HEK293 (cell line): Measurements from ENCODE around the gene MICAL3.

Experiments
- CTCF ChIA-PET: fragments of 350-600 bp; formaldehyde crosslinking; extraction: SDS; loops from one replicate; lab custom pipeline; 2021; ENCODE audit warnings: antibody characterized with exemption; lab: Yijun Ruan, JAX
- POLR2A ChIA-PET: fragments of 300-600 bp; formaldehyde crosslinking; extraction: SDS; loops from one replicate; lab custom pipeline; 2020; ENCODE audit warnings: antibody characterized with exemption, inconsistent platforms; lab: Yijun Ruan, JAX
- H3K27ac ChIP-seq: fragments of 200-500 bp; sonication (Bioruptor generic); 2 replicates; pipeline ENCODE4 v1.5.1; 2014; ENCODE audit warnings: low read depth, low read length, control low read depth, inconsistent platforms; ENCODE audit errors: extremely low read depth
- H3K36me3 ChIP-seq, 2 experiments: fragments of 200-500 bp in 1 of 2; sonication (Bioruptor generic) in 1 of 2; 1 replicate in 1 of 2; 2 replicates in 1 of 2; pipeline ENCODE4 v1.5.1; 2014 to 2017; ENCODE audit warnings: inconsistent platforms in 2 of 2, low read length in 2 of 2; ENCODE audit not compliant: control insufficient read depth in 2 of 2, insufficient read depth in 1 of 2
- H3K4me1 ChIP-seq: fragments of 200-500 bp; sonication (Bioruptor generic); 2 replicates; pipeline ENCODE4 v1.5.1; 2014; ENCODE audit warnings: mild to moderate bottlenecking, low read length, inconsistent platforms; ENCODE audit not compliant: control insufficient read depth, insufficient read depth
- H3K4me3 ChIP-seq: 2 replicates; pipeline ENCODE4 v1.5.1; 2011; ENCODE audit warnings: low read depth, mild to moderate bottlenecking, control low read depth, low read length, moderate library complexity
- H3K9me3 ChIP-seq: fragments of 200-500 bp; sonication (Bioruptor generic); 2 replicates; pipeline ENCODE4 v1.5.1; 2014; ENCODE audit warnings: low read depth, low read length, inconsistent platforms; ENCODE audit not compliant: control insufficient read depth, insufficient read depth
- HIC1 ChIP-seq: fragments of 450-650 bp; formaldehyde crosslinking; IDR thresholded peaks from 2 replicates; pipeline ENCODE4 v1.5.1; 2016; ENCODE audit warnings: missing biosample characterization, missing genetic modification characterization
- IKZF3 ChIP-seq: fragments of 450-650 bp; IDR thresholded peaks from 2 replicates; pipeline ENCODE4 v1.5.0; 2018; ENCODE audit warnings: missing biosample characterization, mild to moderate bottlenecking, missing genetic modification characterization, moderate library complexity
- PRDM1 ChIP-seq: fragments of 450-650 bp; formaldehyde crosslinking; IDR thresholded peaks from 2 replicates; pipeline ENCODE4; 2016; ENCODE audit warnings: missing biosample characterization, missing genetic modification characterization
- SCRT1 ChIP-seq: fragments of 450-650 bp; formaldehyde crosslinking; IDR thresholded peaks from 2 replicates; pipeline ENCODE4 v1.5.1; 2016; ENCODE audit warnings: missing biosample characterization, missing genetic modification characterization, borderline replicate concordance
- TSHZ1 ChIP-seq: fragments of 450-650 bp; formaldehyde crosslinking; IDR thresholded peaks from 2 replicates; pipeline ENCODE4 v1.5.1; 2016; ENCODE audit warnings: missing biosample characterization, missing genetic modification characterization, borderline replicate concordance
- ZBTB11 ChIP-seq: fragments of 450-650 bp; formaldehyde crosslinking; conservative IDR thresholded peaks from 2 replicates; pipeline ENCODE4 v1.5.1; 2016; ENCODE audit warnings: low read depth, missing biosample characterization, missing genetic modification characterization
- ZFHX2 ChIP-seq: fragments of 450-650 bp; formaldehyde crosslinking; conservative IDR thresholded peaks from 2 replicates; pipeline ENCODE4 v1.5.1; 2016; ENCODE audit warnings: missing biosample characterization, missing genetic modification characterization
- ZNF148 ChIP-seq: fragments of 450-650 bp; formaldehyde crosslinking; IDR thresholded peaks from 2 replicates; pipeline ENCODE4 v1.5.0; 2017; ENCODE audit warnings: missing biosample characterization, missing genetic modification characterization, borderline replicate concordance
- ZNF169 ChIP-seq: fragments of 450-650 bp; formaldehyde crosslinking; IDR thresholded peaks from 2 replicates; pipeline ENCODE4 v1.5.1; 2016; ENCODE audit warnings: missing biosample characterization, missing genetic modification characterization
- ZNF19 ChIP-seq: fragments of 450-650 bp; formaldehyde crosslinking; IDR thresholded peaks from 2 replicates; pipeline ENCODE4; 2016; ENCODE audit warnings: missing biosample characterization, missing genetic modification characterization, low read depth
- ZNF211 ChIP-seq: fragments of 450-650 bp; formaldehyde crosslinking; IDR thresholded peaks from 2 replicates; pipeline ENCODE4 v1.5.1; 2016; ENCODE audit warnings: low read depth, missing biosample characterization, missing genetic modification characterization
- ZNF311 ChIP-seq: fragments of 450-650 bp; formaldehyde crosslinking; IDR thresholded peaks from 2 replicates; pipeline ENCODE4 v1.5.1; 2017; ENCODE audit warnings: missing biosample characterization, missing genetic modification characterization, borderline replicate concordance
- ZNF473 ChIP-seq: fragments of 450-650 bp; formaldehyde crosslinking; IDR thresholded peaks from 2 replicates; pipeline ENCODE4 v1.5.1; 2017; ENCODE audit warnings: missing biosample characterization, missing genetic modification characterization
- ZNF48 ChIP-seq: fragments of 450-650 bp; formaldehyde crosslinking; IDR thresholded peaks from 2 replicates; pipeline ENCODE4 v1.5.1; 2016; ENCODE audit warnings: missing biosample characterization, missing genetic modification characterization
- ZNF518A ChIP-seq: fragments of 450-650 bp; formaldehyde crosslinking; conservative IDR thresholded peaks from 2 replicates; pipeline ENCODE4 v1.5.1; 2016; ENCODE audit warnings: low read depth, missing biosample characterization, missing genetic modification characterization
- ZNF610 ChIP-seq: fragments of 450-650 bp; formaldehyde crosslinking; IDR thresholded peaks from 2 replicates; pipeline ENCODE4 v1.5.1; 2016; ENCODE audit warnings: missing biosample characterization, missing genetic modification characterization, borderline replicate concordance
- ZNF658 ChIP-seq: fragments of 450-650 bp; formaldehyde crosslinking; IDR thresholded peaks from 2 replicates; pipeline ENCODE4; 2016; ENCODE audit warnings: missing biosample characterization, missing genetic modification characterization
- ZNF747 ChIP-seq: fragments of 450-650 bp; formaldehyde crosslinking; IDR thresholded peaks from 2 replicates; pipeline ENCODE4 v1.5.1; 2016; ENCODE audit warnings: missing biosample characterization, missing genetic modification characterization

MICAL3 gene

GRCh38 chr22:17828502-17829080 lies 195.8 kb downstream of the MICAL3 start:
- no peak for TF ChIP-seq ZNF610 (tag by site-specific recombination)
- no peak for TF ChIP-seq ZNF311 (tag by site-specific recombination)
- TF ChIP-seq ZNF19 (tag by site-specific recombination): no peak
- TF ChIP-seq ZNF473 (tag by site-specific recombination): no peak
- TF ChIP-seq SCRT1 (tag by site-specific recombination): no peak
- no peak for TF ChIP-seq ZBTB11 (tag by site-specific recombination)
- TF ChIP-seq ZNF747: no peak
- no peak for TF ChIP-seq TSHZ1 (tag by site-specific recombination)
- no peak for TF ChIP-seq HIC1 (tag by site-specific recombination)
- no peak for TF ChIP-seq ZNF148 (tag by site-specific recombination)
- no peak for TF ChIP-seq ZNF211 (tag by site-specific recombination)
- TF ChIP-seq PRDM1: no peak
- TF ChIP-seq IKZF3: no peak
- TF ChIP-seq ZNF169 (tag by site-specific recombination): no peak
- TF ChIP-seq ZFHX2 (tag by site-specific recombination): no peak
- no peak for TF ChIP-seq ZNF658 (tag by site-specific recombination)
- no peak for TF ChIP-seq ZNF518A (tag by site-specific recombination)
- no peak for TF ChIP-seq ZNF48 (tag by site-specific recombination)
- no peaks in the 10 kb centered on the region for H3K4me1 ChIP-seq
- ChIA-PET CTCF (interaction anchor here (0.7 to 10.1 kb wide), 9 partner anchors 15 to 247 kb away, joined by 3 to 279 read pairs (median 7); partner anchors contain the start of gene PEX26), POLR2A (interaction anchor here (0.6 to 1.2 kb wide), 3 partner anchors 33 to 249 kb away, joined by 3 read pairs; partner anchors contain the start of gene PEX26)
- H3K36me3 ChIP-seq: peaks cover 0 to 53% of the 10 kb centered on the region in 2 experiments; a peak in 2 of 3 replicates
- H3K27ac ChIP-seq: no peak overlapping the region
- no peak overlapping the region for H3K4me3 ChIP-seq
- H3K9me3 ChIP-seq: no peaks in the 10 kb centered on the region
